ENCODE data around the gene NFYC.

The NFYC gene

GRCh38 chr1:40746344-40747090 lies 55.0 kb downstream of the NFYC start:
- Histone ChIP-seq H3K14ac (ENCODE audit: low read length in 2 of 2) (no peak overlapping the region), H3K4me3 (ENCODE audit: insufficient read depth in 1 of 2, low read depth in 1 of 2, low read length in 2 of 2) (no peak overlapping the region), H2BK15ac (ENCODE audit: low read depth, poor library complexity, severe bottlenecking) (no peak overlapping the region), H3K9me3 (ENCODE audit: control insufficient read depth, low read length) (no peaks in the 10 kb centered on the region), H4K91ac (ENCODE audit: low read length) (no peak overlapping the region), H3K23ac (ENCODE audit: low read length in 2 of 2) (no peak overlapping the region), H2AK5ac (ENCODE audit: low read length, severe bottlenecking) (no peak overlapping the region), H4K8ac (ENCODE audit: low read length) (no peak overlapping the region), H2AFZ (ENCODE audit: low read depth, low read length) (no peak overlapping the region), H3K18ac (ENCODE audit: low read depth in 1 of 2, low read length in 2 of 2) (no peak overlapping the region), H3K9ac (ENCODE audit: low read length) (no peak overlapping the region), H2BK5ac (ENCODE audit: low read depth, low read length, poor library complexity, severe bottlenecking) (no peak overlapping the region), H2BK120ac (ENCODE audit: low read depth, low read length) (no peak overlapping the region), H2BK12ac (ENCODE audit: low read length in 2 of 2) (no peak overlapping the region), H3K27me3 (ENCODE audit: control insufficient read depth in 1 of 2, insufficient read depth in 1 of 2, low read length in 2 of 2) (no peaks in the 10 kb centered on the region), H3K36me3 (ENCODE audit: control insufficient read depth in 1 of 2, insufficient read depth in 2 of 2, low read depth in 1 of 2, low read length in 2 of 2) (peaks cover 18 to 58% of the 10 kb centered on the region in 2 experiments), H3K4me1 (ENCODE audit: control insufficient read depth, insufficient read depth, low read depth, low read length) (no peaks in the 10 kb centered on the region), H3K79me1 (replicated peaks; ENCODE audit: low read length, poor library complexity, severe bottlenecking) (peaks cover 41% of the 10 kb centered on the region), H3K27ac (ENCODE audit: low read length, poor library complexity, severe bottlenecking) (no peak overlapping the region), H3K4ac (ENCODE audit: low read depth in 1 of 2, low read length in 2 of 2) (no peak overlapping the region), H3K4me2 (ENCODE audit: low read length, poor library complexity, severe bottlenecking) (no peak overlapping the region)
- whole genome bisulfite sequencing, result 80% methylated on average over 2 of the region's 2 CpGs
- no peak for DNase-seq

GRCh38 chr1:40748841-40749718 lies 57.6 kb downstream of the NFYC start:
- H3K9ac ChIP-seq (ENCODE audit: low read length), result no peak overlapping the region
- H3K79me1 ChIP-seq (replicated peaks; ENCODE audit: low read length, poor library complexity, severe bottlenecking), result peaks cover 36% of the 10 kb centered on the region
- H3K9me3 ChIP-seq (ENCODE audit: control insufficient read depth, low read length), result no peaks in the 10 kb centered on the region
- H3K4me3 ChIP-seq (ENCODE audit: insufficient read depth in 1 of 2, low read depth in 1 of 2, low read length in 2 of 2), result no peak overlapping the region
- H2BK12ac ChIP-seq (ENCODE audit: low read length in 2 of 2), result no peak overlapping the region
- no peak overlapping the region for H3K27ac ChIP-seq (ENCODE audit: low read length, poor library complexity, severe bottlenecking)
- H3K4me1 ChIP-seq (ENCODE audit: control insufficient read depth, insufficient read depth, low read depth, low read length), result no peaks in the 10 kb centered on the region
- H2BK15ac ChIP-seq (ENCODE audit: low read depth, poor library complexity, severe bottlenecking), result no peak overlapping the region
- no peak overlapping the region for H2BK5ac ChIP-seq (ENCODE audit: low read depth, low read length, poor library complexity, severe bottlenecking)
- no peak overlapping the region for H2AFZ ChIP-seq (ENCODE audit: low read depth, low read length)
- H4K8ac ChIP-seq (ENCODE audit: low read length), result no peak overlapping the region
- H3K23ac ChIP-seq (ENCODE audit: low read length in 2 of 2), result no peak overlapping the region
- no peaks in the 10 kb centered on the region for H3K27me3 ChIP-seq (ENCODE audit: control insufficient read depth in 1 of 2, insufficient read depth in 1 of 2, low read length in 2 of 2)
- H2BK120ac ChIP-seq (ENCODE audit: low read depth, low read length), result no peak overlapping the region
- peak overlapping the region in 1 of 2 experiments; percentile 15 for H3K14ac ChIP-seq (ENCODE audit: low read length in 2 of 2)
- H3K36me3 ChIP-seq (ENCODE audit: control insufficient read depth in 1 of 2, insufficient read depth in 2 of 2, low read depth in 1 of 2, low read length in 2 of 2), result peaks cover 12 to 61% of the 10 kb centered on the region in 2 experiments
- no peak overlapping the region for H3K4ac ChIP-seq (ENCODE audit: low read depth in 1 of 2, low read length in 2 of 2)
- H2AK5ac ChIP-seq (ENCODE audit: low read length, severe bottlenecking), result no peak overlapping the region
- H3K4me2 ChIP-seq (ENCODE audit: low read length, poor library complexity, severe bottlenecking), result no peak overlapping the region
- WGBS, result 99% methylated on average over 5 of the region's 5 CpGs
- DNase-seq, result no peak
- H3K18ac ChIP-seq (ENCODE audit: low read depth in 1 of 2, low read length in 2 of 2), result no peak overlapping the region
- no peak overlapping the region for H4K91ac ChIP-seq (ENCODE audit: low read length)

- Histone ChIP-seq H2BK12ac (ENCODE audit: low read length in 2 of 2) (no peak overlapping the region), H3K79me1 (replicated peaks; ENCODE audit: low read length, poor library complexity, severe bottlenecking) (peaks cover 36% of the 10 kb centered on the region), H2AK5ac (ENCODE audit: low read length, severe bottlenecking) (no peak overlapping the region), H3K27ac (ENCODE audit: low read length, poor library complexity, severe bottlenecking) (no peak overlapping the region), H2BK5ac (ENCODE audit: low read depth, low read length, poor library complexity, severe bottlenecking) (no peak overlapping the region), H3K23ac (ENCODE audit: low read length in 2 of 2) (no peak overlapping the region), H3K4me2 (ENCODE audit: low read length, poor library complexity, severe bottlenecking) (no peak overlapping the region), H3K14ac (ENCODE audit: low read length in 2 of 2) (peak overlapping the region in 1 of 2 experiments; percentile 15), H3K4me3 (ENCODE audit: insufficient read depth in 1 of 2, low read depth in 1 of 2, low read length in 2 of 2) (no peak overlapping the region), H4K8ac (ENCODE audit: low read length) (no peak overlapping the region), H3K9ac (ENCODE audit: low read length) (no peak overlapping the region), H3K4ac (ENCODE audit: low read depth in 1 of 2, low read length in 2 of 2) (no peak overlapping the region), H4K91ac (ENCODE audit: low read length) (no peak overlapping the region), H3K18ac (ENCODE audit: low read depth in 1 of 2, low read length in 2 of 2) (no peak overlapping the region), H3K9me3 (ENCODE audit: control insufficient read depth, low read length) (no peaks in the 10 kb centered on the region), H2BK15ac (ENCODE audit: low read depth, poor library complexity, severe bottlenecking) (no peak overlapping the region), H3K36me3 (ENCODE audit: control insufficient read depth in 1 of 2, insufficient read depth in 2 of 2, low read depth in 1 of 2, low read length in 2 of 2) (peaks cover 19 to 69% of the 10 kb centered on the region in 2 experiments), H2BK120ac (ENCODE audit: low read depth, low read length) (no peak overlapping the region), H3K4me1 (ENCODE audit: control insufficient read depth, insufficient read depth, low read depth, low read length) (no peaks in the 10 kb centered on the region), H3K27me3 (ENCODE audit: control insufficient read depth in 1 of 2, insufficient read depth in 1 of 2, low read length in 2 of 2) (no peaks in the 10 kb centered on the region), H2AFZ (ENCODE audit: low read depth, low read length) (no peak overlapping the region)
- no peak for DNase-seq
- 85% methylated on average over 3 of the region's 3 CpGs for WGBS
Observed at GRCh38 chr1:40749817-40750216, 58.3 kb downstream of the NFYC start.

GRCh38 chr1:40750451-40750908 lies 59.0 kb downstream of the NFYC start:
- H4K8ac ChIP-seq (ENCODE audit: low read length), result no peak overlapping the region
- no peak overlapping the region for H3K4me3 ChIP-seq (ENCODE audit: insufficient read depth in 1 of 2, low read depth in 1 of 2, low read length in 2 of 2)
- no peak overlapping the region for H2BK12ac ChIP-seq (ENCODE audit: low read length in 2 of 2)
- no peak overlapping the region for H3K27ac ChIP-seq (ENCODE audit: low read length, poor library complexity, severe bottlenecking)
- H3K27me3 ChIP-seq (ENCODE audit: control insufficient read depth in 1 of 2, insufficient read depth in 1 of 2, low read length in 2 of 2), result no peaks in the 10 kb centered on the region
- no CpG with 5 or more reads among the region's 2 CpGs for WGBS
- no peak overlapping the region for H2BK120ac ChIP-seq (ENCODE audit: low read depth, low read length)
- peaks cover 24 to 75% of the 10 kb centered on the region in 2 experiments for H3K36me3 ChIP-seq (ENCODE audit: control insufficient read depth in 1 of 2, insufficient read depth in 2 of 2, low read depth in 1 of 2, low read length in 2 of 2)
- H3K79me1 ChIP-seq (replicated peaks; ENCODE audit: low read length, poor library complexity, severe bottlenecking), result peaks cover 40% of the 10 kb centered on the region
- H3K9ac ChIP-seq (ENCODE audit: low read length), result no peak overlapping the region
- no peak overlapping the region for H4K91ac ChIP-seq (ENCODE audit: low read length)
- no peak overlapping the region for H3K4me2 ChIP-seq (ENCODE audit: low read length, poor library complexity, severe bottlenecking)
- no peak overlapping the region for H2BK5ac ChIP-seq (ENCODE audit: low read depth, low read length, poor library complexity, severe bottlenecking)
- H3K14ac ChIP-seq (ENCODE audit: low read length in 2 of 2), result no peak overlapping the region
- DNase-seq, result peak; percentile 70
- no peak overlapping the region for H2AFZ ChIP-seq (ENCODE audit: low read depth, low read length)
- H3K4me1 ChIP-seq (ENCODE audit: control insufficient read depth, insufficient read depth, low read depth, low read length), result no peaks in the 10 kb centered on the region
- no peak overlapping the region for H3K4ac ChIP-seq (ENCODE audit: low read depth in 1 of 2, low read length in 2 of 2)
- H2BK15ac ChIP-seq (ENCODE audit: low read depth, poor library complexity, severe bottlenecking), result no peak overlapping the region
- no peak overlapping the region for H3K18ac ChIP-seq (ENCODE audit: low read depth in 1 of 2, low read length in 2 of 2)
- H3K23ac ChIP-seq (ENCODE audit: low read length in 2 of 2), result no peak overlapping the region
- H2AK5ac ChIP-seq (ENCODE audit: low read length, severe bottlenecking), result no peak overlapping the region
- no peaks in the 10 kb centered on the region for H3K9me3 ChIP-seq (ENCODE audit: control insufficient read depth, low read length)

Data from mesenchymal stem cell (in vitro differentiated cells and primary cell).